ENCODE measurements around the gene C2CD5. TPM values are rescaled to one million over a fixed set of nuclear protein-coding genes. Genes with fewer than 3 reads are reported as not detected.
A peak's percentile ranks its signal among the peaks of the same experiment; 100 is the strongest.

Gene C2CD5
- total RNA-seq, 1 experiment from 2014 or later, result 35.4 TPM

- Histone ChIP-seq H2BK15ac (ENCODE audit: low read depth, low read length) (no peak overlapping the region), H3K18ac (ENCODE audit: insufficient read length, low read depth, low read length) (no peak overlapping the region), H3K23ac (ENCODE audit: insufficient read length, low read depth, low read length) (no peak overlapping the region), H4K91ac (ENCODE audit: insufficient read length, low read depth, low read length) (no peak overlapping the region), H2BK12ac (ENCODE audit: insufficient read length, low read depth, low read length) (no peak overlapping the region), H2AK5ac (ENCODE audit: insufficient read length, low read length) (no peak overlapping the region), H2BK5ac (ENCODE audit: insufficient read length, low read length) (no peak overlapping the region), H3K4me2 (ENCODE audit: insufficient read depth, insufficient read length, low read length) (no peak overlapping the region), H3K9ac (ENCODE audit: extremely low read depth, insufficient read length, low read length) (no peak overlapping the region), H3K9me3 (ENCODE audit: control insufficient read depth, low read depth, low read length) (no peaks in the 10 kb centered on the region), H4K8ac (replicated peaks; ENCODE audit: insufficient read length, low read depth, low read length) (no peak overlapping the region), H3K23me2 (ENCODE audit: insufficient read length, low read depth, low read length, poor library complexity, severe bottlenecking) (no peaks in the 10 kb centered on the region), H3K79me1 (ENCODE audit: insufficient read depth, low read depth, low read length, poor library complexity, severe bottlenecking) (no peaks in the 10 kb centered on the region), H3K4me1 (ENCODE audit: insufficient read depth, low read length) (no peaks in the 10 kb centered on the region), H3K56ac (ENCODE audit: insufficient read length, low read depth, low read length) (no peak overlapping the region), H3K79me2 (ENCODE audit: insufficient read depth, low read length) (no peaks in the 10 kb centered on the region), H2BK120ac (ENCODE audit: low read depth, low read length, poor library complexity, severe bottlenecking) (no peak overlapping the region), H3T11ph (ENCODE audit: low read length) (no peak overlapping the region), H3K14ac (ENCODE audit: insufficient read depth, low read length) (no peak overlapping the region), H4K20me1 (ENCODE audit: control insufficient read depth, insufficient read depth, insufficient read length) (no peaks in the 10 kb centered on the region), H3K27me3 (ENCODE audit: insufficient read depth, low read length) (no peaks in the 10 kb centered on the region), H2BK20ac (ENCODE audit: low read depth, low read length, poor library complexity, severe bottlenecking) (no peak overlapping the region), H2AFZ (ENCODE audit: low read length) (no peak overlapping the region), H3K27ac (ENCODE audit: insufficient read length, low read depth, low read length) (no peak overlapping the region), H3K4ac (ENCODE audit: low read depth, low read length) (no peak overlapping the region), H4K5ac (ENCODE audit: insufficient read length, low read depth, low read length) (no peak overlapping the region)
- Mint-ChIP-seq H3K4me3 (no peak overlapping the region), H3K27me3 (ENCODE audit: low read depth) (no peaks in the 10 kb centered on the region), H3K9me3 (no peaks in the 10 kb centered on the region), H3K27ac (peak overlapping the region in 1 of 3 experiments; percentile 22; a peak in 1 of 7 replicates), H3K4me1 (peaks cover 0 to 3% of the 10 kb centered on the region in 2 experiments; a peak in 1 of 4 replicates), H3K36me3 (ENCODE audit: insufficient read depth in 1 of 3, low read depth in 3 of 3) (peaks cover 4 to 22% (median 10%) of the 10 kb centered on the region in 3 experiments; a peak in 5 of 7 replicates)
- TF ChIP-seq, protein P1, sequence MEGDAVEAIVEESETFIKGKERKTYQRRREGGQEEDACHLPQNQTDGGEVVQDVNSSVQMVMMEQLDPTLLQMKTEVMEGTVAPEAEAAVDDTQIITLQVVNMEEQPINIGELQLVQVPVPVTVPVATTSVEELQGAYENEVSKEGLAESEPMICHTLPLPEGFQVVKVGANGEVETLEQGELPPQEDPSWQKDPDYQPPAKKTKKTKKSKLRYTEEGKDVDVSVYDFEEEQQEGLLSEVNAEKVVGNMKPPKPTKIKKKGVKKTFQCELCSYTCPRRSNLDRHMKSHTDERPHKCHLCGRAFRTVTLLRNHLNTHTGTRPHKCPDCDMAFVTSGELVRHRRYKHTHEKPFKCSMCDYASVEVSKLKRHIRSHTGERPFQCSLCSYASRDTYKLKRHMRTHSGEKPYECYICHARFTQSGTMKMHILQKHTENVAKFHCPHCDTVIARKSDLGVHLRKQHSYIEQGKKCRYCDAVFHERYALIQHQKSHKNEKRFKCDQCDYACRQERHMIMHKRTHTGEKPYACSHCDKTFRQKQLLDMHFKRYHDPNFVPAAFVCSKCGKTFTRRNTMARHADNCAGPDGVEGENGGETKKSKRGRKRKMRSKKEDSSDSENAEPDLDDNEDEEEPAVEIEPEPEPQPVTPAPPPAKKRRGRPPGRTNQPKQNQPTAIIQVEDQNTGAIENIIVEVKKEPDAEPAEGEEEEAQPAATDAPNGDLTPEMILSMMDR (conservative IDR thresholded peaks at IDR 0.05), result no peak
- DNase-seq, result no peak
- WGBS (ENCODE audit: extremely low coverage, insufficient read length, low lambda C conversion rate), result no CpG with 5 or more reads among the region's 1 CpG
These were observed 26.2 kb downstream of the C2CD5 start for GRCh38 chr12:22518060-22518719.
